Natural killer cell (primary cell): ENCODE results near the gene MAVS. TPM values are rescaled to one million over a fixed set of nuclear protein-coding genes. Genes with fewer than 3 reads are reported as not detected.

Experiments used
- ATAC-seq, 3 donors: fragments of 150-1000 bp in 2 of 3; fragments of 200-7000 bp in 1 of 3; cut with Tn5 transposase; 1 replicate in 1 of 3; 2 replicates in 2 of 3; pipeline ENCODE4 v1.10.0; 2021; ENCODE audit warnings: mild to moderate bottlenecking in 2 of 3, moderate library complexity in 2 of 3
- DNase-seq, 2 donors: peaks; one replicate each; pipeline versions ENCODE4 v3.0.0 to v3.0.0-alpha.2; 2013 to 2021; ENCODE audit warnings: mixed read lengths in 1 of 2
- H3K27ac ChIP-seq: one replicate; pipeline ENCODE4 v1.5.1; 2013; ENCODE audit warnings: mild to moderate bottlenecking, low read length
- H3K27me3 ChIP-seq: one replicate; pipeline ENCODE4 v1.6.1; 2013; ENCODE audit warnings: low read length; ENCODE audit not compliant: control insufficient read depth, insufficient read depth
- H3K36me3 ChIP-seq: one replicate; pipeline ENCODE4 v1.6.1; 2013; ENCODE audit warnings: low read length; ENCODE audit not compliant: control insufficient read depth, insufficient read depth
- H3K4me1 ChIP-seq: one replicate; pipeline ENCODE4 v1.6.1; 2013; ENCODE audit warnings: low read length; ENCODE audit not compliant: control insufficient read depth, insufficient read depth
- H3K4me3 ChIP-seq: one replicate; pipeline ENCODE4 v1.5.1; 2013; ENCODE audit warnings: low read length
- H3K9me3 ChIP-seq: one replicate; pipeline ENCODE4 v1.6.1; 2013; ENCODE audit warnings: low read length; ENCODE audit not compliant: control insufficient read depth, insufficient read depth
- H3K27ac Mint-ChIP-seq, 2 donors: one replicate each; pipeline ENCODE4 v1.8.0; 2022; ENCODE audit warnings: mild to moderate bottlenecking in 2 of 2, mixed read lengths in 2 of 2, moderate library complexity in 1 of 2
- H3K27me3 Mint-ChIP-seq, 2 donors: one replicate each; pipeline ENCODE4 v1.8.0; 2022; ENCODE audit warnings: low read depth in 2 of 2, mixed read lengths in 2 of 2
- H3K36me3 Mint-ChIP-seq: one replicate; pipeline ENCODE4 v1.8.0; 2022; ENCODE audit warnings: mixed read lengths
- H3K4me1 Mint-ChIP-seq, 2 donors: one replicate each; pipeline ENCODE4 v1.8.0; 2022; ENCODE audit warnings: mixed read lengths in 2 of 2
- H3K4me3 Mint-ChIP-seq: one replicate; pipeline ENCODE4 v1.8.0; 2022; ENCODE audit warnings: mild to moderate bottlenecking, moderate library complexity, mixed read lengths
- H3K9me3 Mint-ChIP-seq, 2 donors: one replicate each; pipeline ENCODE4 v1.8.0; 2022; ENCODE audit warnings: mixed read lengths in 2 of 2
- WGBS: methylation state at CpG from one replicate; pipeline ENCODE4 v1.1.7; 2013; ENCODE audit warnings: missing lambda C conversion rate; ENCODE audit not compliant: insufficient coverage; 5-methylcytosine and 5-hydroxymethylcytosine counted together
- intact Hi-C: fragments of 100-400 bp; cut with micrococcal nuclease; formaldehyde crosslinking; loops from one replicate; pipeline ENCODE4 v1.14.2; 2022
- total RNA-seq, 4 donors: library from RNA; stranded (reverse); fragments of 120-200 nt in 1 of 4; gene quantifications; one replicate each; pipeline versions ENCODE4 v1.2.3 to v1.2.4, GENCODE V29; 2013 to 2022
- TF ChIP-seq, protein P1 (sequence below): fragments of 200-600 bp; IDR thresholded peaks from one replicate; pipeline ENCODE4 v1.8.0; 2022; ENCODE audit warnings: antibody characterized with exemption

Gene MAVS
- total RNA-seq, 3 donors from 2014 or later (not counting 1 experiment from before 2014, with no cell fraction given), result 23.1 to 30.8 (median 26.4) TPM

- Mint-ChIP-seq H3K4me3 (no peak overlapping the region), H3K27ac (peak overlapping the region in 1 of 2 donors; percentile 44), H3K4me1 (peaks cover 40 to 41% of the 10 kb centered on the region in 2 donors), H3K9me3 (no peaks in the 10 kb centered on the region), H3K36me3 (peaks cover 6% of the 10 kb centered on the region), H3K27me3 (no peaks in the 10 kb centered on the region)
- Histone ChIP-seq H3K4me3 (no peak overlapping the region), H3K36me3 (peaks cover 75% of the 10 kb centered on the region), H3K9me3 (no peaks in the 10 kb centered on the region), H3K27ac (no peak overlapping the region), H3K4me1 (no peaks in the 10 kb centered on the region), H3K27me3 (no peaks in the 10 kb centered on the region)
- ATAC-seq, result no peak
- 100% methylated on average over 2 of the region's 2 CpGs for WGBS
- TF ChIP-seq, protein P1, sequence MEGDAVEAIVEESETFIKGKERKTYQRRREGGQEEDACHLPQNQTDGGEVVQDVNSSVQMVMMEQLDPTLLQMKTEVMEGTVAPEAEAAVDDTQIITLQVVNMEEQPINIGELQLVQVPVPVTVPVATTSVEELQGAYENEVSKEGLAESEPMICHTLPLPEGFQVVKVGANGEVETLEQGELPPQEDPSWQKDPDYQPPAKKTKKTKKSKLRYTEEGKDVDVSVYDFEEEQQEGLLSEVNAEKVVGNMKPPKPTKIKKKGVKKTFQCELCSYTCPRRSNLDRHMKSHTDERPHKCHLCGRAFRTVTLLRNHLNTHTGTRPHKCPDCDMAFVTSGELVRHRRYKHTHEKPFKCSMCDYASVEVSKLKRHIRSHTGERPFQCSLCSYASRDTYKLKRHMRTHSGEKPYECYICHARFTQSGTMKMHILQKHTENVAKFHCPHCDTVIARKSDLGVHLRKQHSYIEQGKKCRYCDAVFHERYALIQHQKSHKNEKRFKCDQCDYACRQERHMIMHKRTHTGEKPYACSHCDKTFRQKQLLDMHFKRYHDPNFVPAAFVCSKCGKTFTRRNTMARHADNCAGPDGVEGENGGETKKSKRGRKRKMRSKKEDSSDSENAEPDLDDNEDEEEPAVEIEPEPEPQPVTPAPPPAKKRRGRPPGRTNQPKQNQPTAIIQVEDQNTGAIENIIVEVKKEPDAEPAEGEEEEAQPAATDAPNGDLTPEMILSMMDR, result no peak
- no peak for DNase-seq
- intact Hi-C loops, result no loop called here
These were observed 67.8 kb downstream of the MAVS start for GRCh38 chr20:3914446-3914845.

GRCh38 chr20:3915691-3916090, 69.1 kb downstream of the MAVS start:
- peaks cover 32 to 33% of the 10 kb centered on the region in 2 donors for H3K4me1 Mint-ChIP-seq
- Histone ChIP-seq H3K27me3 (no peaks in the 10 kb centered on the region), H3K36me3 (peaks cover 73% of the 10 kb centered on the region), H3K9me3 (no peaks in the 10 kb centered on the region), H3K4me3 (no peak overlapping the region), H3K4me1 (no peaks in the 10 kb centered on the region), H3K27ac (no peak overlapping the region)
- no peaks in the 10 kb centered on the region for H3K9me3 Mint-ChIP-seq
- DNase-seq (no peak), ATAC-seq (no peak)
- intact Hi-C loops, result no loop called here
- no peaks in the 10 kb centered on the region for H3K27me3 Mint-ChIP-seq
- 94% methylated on average over 2 of the region's 2 CpGs for WGBS
- H3K27ac Mint-ChIP-seq, result peak overlapping the region in 1 of 2 donors; percentile 45
- H3K4me3 Mint-ChIP-seq, result no peak overlapping the region
- H3K36me3 Mint-ChIP-seq, result peaks cover 8% of the 10 kb centered on the region
- TF ChIP-seq, protein P1, result no peak

DNA sequence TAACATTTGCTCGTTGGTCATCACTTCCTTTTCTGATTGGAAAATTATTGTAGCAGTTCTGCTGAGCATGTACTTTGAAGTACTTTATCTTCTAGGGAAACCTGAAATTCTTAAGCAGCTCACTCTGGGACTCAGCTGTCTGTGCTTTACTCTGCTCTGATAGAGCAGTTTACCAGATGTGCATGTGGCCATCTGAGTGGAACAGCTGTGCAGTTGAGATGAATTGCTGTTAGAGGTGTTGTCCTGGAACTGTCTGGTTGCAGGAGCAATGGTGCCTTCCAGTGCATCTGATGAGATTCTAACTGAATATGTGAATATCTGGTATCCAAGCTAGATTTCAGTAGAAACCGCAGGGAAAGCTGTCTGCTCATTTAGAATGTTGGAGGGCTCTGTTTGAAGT, 69.7 kb downstream of the MAVS start:
- peaks cover 26 to 33% of the 10 kb centered on the region in 2 donors for H3K4me1 Mint-ChIP-seq

More for the DNA sequence above, 69.7 kb downstream of the MAVS start:
- no peak overlapping the region for H3K27ac ChIP-seq
- no peaks in the 10 kb centered on the region for H3K27me3 Mint-ChIP-seq
- 58% methylated on average over 2 of the region's 2 CpGs for WGBS
- peaks cover 8% of the 10 kb centered on the region for H3K36me3 Mint-ChIP-seq
- H3K9me3 Mint-ChIP-seq, result no peaks in the 10 kb centered on the region
- peak overlapping the region in 1 of 2 donors; percentile 48 for H3K27ac Mint-ChIP-seq
- intact Hi-C loops, result no loop called here
- DNase-seq, result no peak
- H3K4me1 ChIP-seq, result no peaks in the 10 kb centered on the region
- peaks cover 75% of the 10 kb centered on the region for H3K36me3 ChIP-seq
- no peaks in the 10 kb centered on the region for H3K27me3 ChIP-seq
- no peak overlapping the region for H3K4me3 ChIP-seq
- no peak overlapping the region for H3K4me3 Mint-ChIP-seq
- TF ChIP-seq, protein P1, result no peak
- H3K9me3 ChIP-seq, result no peaks in the 10 kb centered on the region
- no peak for ATAC-seq
